Adipose tissue (tissue), 3 donors: ENCODE results near the gene VPS16. TPM values are rescaled to one million over a fixed set of nuclear protein-coding genes. Genes with fewer than 3 reads are reported as not detected.

Experiments
- H3K27ac ChIP-seq: one replicate; pipeline ENCODE4 v1.5.1; 2013; ENCODE audit warnings: low read depth, low read length
- WGBS, 3 donors: extraction: QIAGEN DNeasy Blood & Tissue Kit; methylation state at CpG; one replicate each; pipeline ENCODE4 v1.1.7; 2013; 5-methylcytosine and 5-hydroxymethylcytosine counted together
- polyA plus RNA-seq, 3 donors: library from polyadenylated mRNA; stranded (reverse); fragments of 200-250 nt; gene quantifications; one replicate each; pipeline ENCODE4 v1.2.3, GENCODE V29; 2013
- donor health status: healthy with polysubstance abuse.
- donor health status: Bipolar disorder and iron deficiency.
- donor health status: healthy.

Gene VPS16
- polyA plus RNA-seq, 3 donors = 25.1 to 34.2 (median 29.8) TPM

- H3K27ac ChIP-seq = no peak overlapping the region
- 90 to 97% (median 93%) methylated on average over 4 of the region's 4 CpGs for WGBS, 3 donors
Observed at GRCh38 chr20:2847802-2848201, 7.3 kb downstream of the VPS16 start.

- H3K27ac ChIP-seq = no peak overlapping the region
- WGBS, 3 donors = 81 to 93% (median 88%) methylated on average over 4 of the region's 4 CpGs
Observed at GRCh38 chr20:2849529-2849928, 9.0 kb downstream of the VPS16 start.

GRCh38 chr20:2851086-2851485, 10.5 kb downstream of the VPS16 start:
- WGBS, 3 donors = 93 to 95% (median 93%) methylated on average over 10 of the region's 10 CpGs
- no peak overlapping the region for H3K27ac ChIP-seq

- 89 to 93% (median 91%) methylated on average over 2 of the region's 2 CpGs for WGBS, 3 donors
- no peak overlapping the region for H3K27ac ChIP-seq
Observed at GRCh38 chr20:2858591-2858990, 18.0 kb downstream of the VPS16 start.

- H3K27ac ChIP-seq = no peak overlapping the region
- WGBS, 3 donors = 74 to 92% (median 85%) methylated on average over 4 of the region's 4 CpGs
Observed at GRCh38 chr20:2859330-2860121, 19.0 kb downstream of the VPS16 start.

- no peak overlapping the region for H3K27ac ChIP-seq
- 95 to 97% (median 95%) methylated on average over 12 of the region's 12 CpGs for WGBS, 3 donors
Observed at GRCh38 chr20:2864626-2865025, 24.1 kb downstream of the VPS16 start.

GRCh38 chr20:2865101-2865500, 24.6 kb downstream of the VPS16 start:
- no peak overlapping the region for H3K27ac ChIP-seq
- WGBS, 3 donors = 96 to 97% (median 97%) methylated on average over 10 of the region's 10 CpGs

GRCh38 chr20:2865630-2866029, 25.1 kb downstream of the VPS16 start:
- H3K27ac ChIP-seq = no peak overlapping the region
- WGBS, 3 donors = 87 to 89% (median 88%) methylated on average over 3 of the region's 3 CpGs

GRCh38 chr20:2866236-2866635, 25.7 kb downstream of the VPS16 start:
- 85 to 95% (median 91%) methylated on average over 11 of the region's 11 CpGs for WGBS, 3 donors
- H3K27ac ChIP-seq = no peak overlapping the region

- WGBS, 3 donors = 54 to 82% (median 58%) methylated on average over 11 to 12 of the region's 12 CpGs
- no peak overlapping the region for H3K27ac ChIP-seq
Observed at GRCh38 chr20:2867081-2867864, 26.7 kb downstream of the VPS16 start.

GRCh38 chr20:2869381-2869780, 28.8 kb downstream of the VPS16 start:
- no peak overlapping the region for H3K27ac ChIP-seq
- 90 to 98% (median 93%) methylated on average over 3 of the region's 3 CpGs for WGBS, 3 donors

GRCh38 chr20:2871111-2871465, 30.5 kb downstream of the VPS16 start:
- no peak overlapping the region for H3K27ac ChIP-seq
- 35 to 46% (median 46%) methylated on average over 2 of the region's 2 CpGs for WGBS, 3 donors

- 19 to 25% (median 21%) methylated on average over 33 to 34 of the region's 34 CpGs for WGBS, 3 donors
- no peak overlapping the region for H3K27ac ChIP-seq
Observed at GRCh38 chr20:2871661-2872458, 31.3 kb downstream of the VPS16 start.

GRCh38 chr20:2872459-2873009, 32.0 kb downstream of the VPS16 start:
- no peak overlapping the region for H3K27ac ChIP-seq

GRCh38 chr20:2873010-2873746, 32.6 kb downstream of the VPS16 start, which contains the start of gene PTPRA:
Gene PTPRA, plus strand, starts transcription at chr20:2873481. Its CDS starts 90,797 bp downstream, at chr20:2964278.
- 0% methylated on average over 64 to 83 of the region's 83 CpGs for WGBS, 3 donors
- peak within 1 kb of the TSS; percentile 59 for H3K27ac ChIP-seq

More at GRCh38 chr20:2872459-2873009, 32.0 kb downstream of the VPS16 start:
- WGBS, 3 donors = 0% methylated on average over 38 to 49 of the region's 49 CpGs

GRCh38 chr20:2873747-2874041, 33.1 kb downstream of the VPS16 start:
- WGBS, 3 donors = 0 to 1% (median 0%) methylated on average over 24 to 29 of the region's 29 CpGs
- peak overlapping the region; percentile 59 for H3K27ac ChIP-seq

GRCh38 chr20:2874456-2874855, 33.9 kb downstream of the VPS16 start:
- no peak overlapping the region for H3K27ac ChIP-seq
- WGBS, 3 donors = 23 to 36% (median 29%) methylated on average over 7 of the region's 7 CpGs

- 90 to 92% (median 90%) methylated on average over 5 of the region's 5 CpGs for WGBS, 3 donors
- no peak overlapping the region for H3K27ac ChIP-seq
Observed at GRCh38 chr20:2875690-2876203, 35.2 kb downstream of the VPS16 start.
